ENCODE data around the gene DENND10.

- TF ChIP-seq, protein P1, sequence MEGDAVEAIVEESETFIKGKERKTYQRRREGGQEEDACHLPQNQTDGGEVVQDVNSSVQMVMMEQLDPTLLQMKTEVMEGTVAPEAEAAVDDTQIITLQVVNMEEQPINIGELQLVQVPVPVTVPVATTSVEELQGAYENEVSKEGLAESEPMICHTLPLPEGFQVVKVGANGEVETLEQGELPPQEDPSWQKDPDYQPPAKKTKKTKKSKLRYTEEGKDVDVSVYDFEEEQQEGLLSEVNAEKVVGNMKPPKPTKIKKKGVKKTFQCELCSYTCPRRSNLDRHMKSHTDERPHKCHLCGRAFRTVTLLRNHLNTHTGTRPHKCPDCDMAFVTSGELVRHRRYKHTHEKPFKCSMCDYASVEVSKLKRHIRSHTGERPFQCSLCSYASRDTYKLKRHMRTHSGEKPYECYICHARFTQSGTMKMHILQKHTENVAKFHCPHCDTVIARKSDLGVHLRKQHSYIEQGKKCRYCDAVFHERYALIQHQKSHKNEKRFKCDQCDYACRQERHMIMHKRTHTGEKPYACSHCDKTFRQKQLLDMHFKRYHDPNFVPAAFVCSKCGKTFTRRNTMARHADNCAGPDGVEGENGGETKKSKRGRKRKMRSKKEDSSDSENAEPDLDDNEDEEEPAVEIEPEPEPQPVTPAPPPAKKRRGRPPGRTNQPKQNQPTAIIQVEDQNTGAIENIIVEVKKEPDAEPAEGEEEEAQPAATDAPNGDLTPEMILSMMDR (IDR thresholded peaks at IDR 0.05 in 4 of 5, conservative IDR thresholded peaks at IDR 0.05 in 1 of 5): no peak
- no peak for TF ChIP-seq POLR2A (IDR thresholded peaks at IDR 0.05)
Measured at GRCh38 chr10:119090968-119091367, 12.9 kb upstream of the DENND10 start.

All from gastrocnemius medialis (tissue), 4 donors.